ENCODE results near the gene GSG1L2.

The GSG1L2 gene

GRCh38 chr17:9821921-9822320, at the start of gene GSG1L2:
Gene GSG1L2 (minus strand): TSS chr17:9822079. CDS start chr17:9822071, 8 bp downstream.
- Histone ChIP-seq H3K9ac (ENCODE audit: insufficient read length) (no peak within 1 kb of the TSS), H3K27ac (no peak within 1 kb of the TSS), H3K36me3 (ENCODE audit: insufficient read depth, low read length) (no peaks in the 10 kb centered on the region), H3K9me3 (ENCODE audit: low read depth, low read length) (no peaks in the 10 kb centered on the region), H3K4me3 (no peak within 1 kb of the TSS)
- no peak for DNase-seq (ENCODE audit: low read depth, low spot score)
- TF ChIP-seq FOXP2 (optimal IDR thresholded peaks at IDR 0.05; ENCODE audit: control extremely low read depth, extremely low read length, insufficient read depth) = no peak
- TF ChIP-seq POLR2AphosphoS5 (IDR thresholded peaks at IDR 0.05; ENCODE audit: borderline replicate concordance, low read depth, low read length) = no peak
- TF ChIP-seq EZH2 (IDR thresholded peaks at IDR 0.05) = no peak

- no peak overlapping the region for H3K27ac ChIP-seq
- H3K4me3 ChIP-seq = no peak overlapping the region
- no peak for DNase-seq (ENCODE audit: low read depth, low spot score)
- no peaks in the 10 kb centered on the region for H3K9me3 ChIP-seq (ENCODE audit: low read depth, low read length)
- no peaks in the 10 kb centered on the region for H3K36me3 ChIP-seq (ENCODE audit: insufficient read depth, low read length)
- TF ChIP-seq FOXP2 (optimal IDR thresholded peaks at IDR 0.05; ENCODE audit: control extremely low read depth, extremely low read length, insufficient read depth) (no peak), POLR2AphosphoS5 (IDR thresholded peaks at IDR 0.05; ENCODE audit: borderline replicate concordance, low read depth, low read length) (no peak), EZH2 (IDR thresholded peaks at IDR 0.05) (no peak)
- no peak overlapping the region for H3K9ac ChIP-seq (ENCODE audit: insufficient read length)
Measured at GRCh38 chr17:9868552-9868951, 46.7 kb upstream of the GSG1L2 start.

GRCh38 chr17:9865586-9865985, 43.7 kb upstream of the GSG1L2 start:
- no peak overlapping the region for H3K4me3 ChIP-seq
- H3K9me3 ChIP-seq (ENCODE audit: low read depth, low read length) = no peaks in the 10 kb centered on the region
- H3K9ac ChIP-seq (ENCODE audit: insufficient read length) = no peak overlapping the region
- no peaks in the 10 kb centered on the region for H3K36me3 ChIP-seq (ENCODE audit: insufficient read depth, low read length)
- H3K27ac ChIP-seq = no peak overlapping the region
- no peak for DNase-seq (ENCODE audit: low read depth, low spot score)
- no peak for TF ChIP-seq FOXP2 (optimal IDR thresholded peaks at IDR 0.05; ENCODE audit: control extremely low read depth, extremely low read length, insufficient read depth)
- no peak for TF ChIP-seq EZH2 (IDR thresholded peaks at IDR 0.05)
- TF ChIP-seq POLR2AphosphoS5 (IDR thresholded peaks at IDR 0.05; ENCODE audit: borderline replicate concordance, low read depth, low read length) = no peak

GRCh38 chr17:9862949-9863348, 41.1 kb upstream of the GSG1L2 start:
- Histone ChIP-seq H3K9me3 (ENCODE audit: low read depth, low read length) (no peaks in the 10 kb centered on the region; the same call in 1 of the 2 replicates), H3K36me3 (ENCODE audit: insufficient read depth, low read length) (no peaks in the 10 kb centered on the region), H3K27ac (no peak overlapping the region), H3K4me3 (no peak overlapping the region), H3K9ac (ENCODE audit: insufficient read length) (no peak overlapping the region)
- TF ChIP-seq FOXP2 (optimal IDR thresholded peaks at IDR 0.05; ENCODE audit: control extremely low read depth, extremely low read length, insufficient read depth) = no peak
- TF ChIP-seq POLR2AphosphoS5 (IDR thresholded peaks at IDR 0.05; ENCODE audit: borderline replicate concordance, low read depth, low read length) = no peak
- no peak for TF ChIP-seq EZH2 (IDR thresholded peaks at IDR 0.05)
- DNase-seq (ENCODE audit: low read depth, low spot score) = no peak

- TF ChIP-seq POLR2AphosphoS5 (IDR thresholded peaks at IDR 0.05; ENCODE audit: borderline replicate concordance, low read depth, low read length) (no peak), FOXP2 (optimal IDR thresholded peaks at IDR 0.05; ENCODE audit: control extremely low read depth, extremely low read length, insufficient read depth) (no peak), EZH2 (IDR thresholded peaks at IDR 0.05) (no peak)
- Histone ChIP-seq H3K36me3 (ENCODE audit: insufficient read depth, low read length) (no peaks in the 10 kb centered on the region), H3K27ac (no peak overlapping the region), H3K4me3 (no peak overlapping the region), H3K9me3 (ENCODE audit: low read depth, low read length) (no peaks in the 10 kb centered on the region; the same call in 1 of the 2 replicates), H3K9ac (ENCODE audit: insufficient read length) (no peak overlapping the region)
- DNase-seq (ENCODE audit: low read depth, low spot score) = no peak
Measured at GRCh38 chr17:9862220-9862619, 40.3 kb upstream of the GSG1L2 start.

GRCh38 chr17:9860851-9861250, 39.0 kb upstream of the GSG1L2 start:
- TF ChIP-seq FOXP2 (optimal IDR thresholded peaks at IDR 0.05; ENCODE audit: control extremely low read depth, extremely low read length, insufficient read depth) = no peak
- TF ChIP-seq EZH2 (IDR thresholded peaks at IDR 0.05) = no peak
- no peak for TF ChIP-seq POLR2AphosphoS5 (IDR thresholded peaks at IDR 0.05; ENCODE audit: borderline replicate concordance, low read depth, low read length)
- no peak overlapping the region for H3K27ac ChIP-seq
- H3K4me3 ChIP-seq = no peak overlapping the region
- no peak for DNase-seq (ENCODE audit: low read depth, low spot score)
- no peaks in the 10 kb centered on the region for H3K36me3 ChIP-seq (ENCODE audit: insufficient read depth, low read length)
- H3K9me3 ChIP-seq (ENCODE audit: low read depth, low read length) = no peaks in the 10 kb centered on the region; the same call in 1 of the 2 replicates
- no peak overlapping the region for H3K9ac ChIP-seq (ENCODE audit: insufficient read length)

GRCh38 chr17:9859781-9860180, 37.9 kb upstream of the GSG1L2 start:
- no peak overlapping the region for H3K27ac ChIP-seq
- no peak for DNase-seq (ENCODE audit: low read depth, low spot score)
- no peak overlapping the region for H3K4me3 ChIP-seq
- no peaks in the 10 kb centered on the region; the same call in 1 of the 2 replicates for H3K9me3 ChIP-seq (ENCODE audit: low read depth, low read length)
- H3K9ac ChIP-seq (ENCODE audit: insufficient read length) = no peak overlapping the region
- TF ChIP-seq FOXP2 (optimal IDR thresholded peaks at IDR 0.05; ENCODE audit: control extremely low read depth, extremely low read length, insufficient read depth) (no peak), EZH2 (IDR thresholded peaks at IDR 0.05) (no peak), POLR2AphosphoS5 (IDR thresholded peaks at IDR 0.05; ENCODE audit: borderline replicate concordance, low read depth, low read length) (no peak)
- no peaks in the 10 kb centered on the region for H3K36me3 ChIP-seq (ENCODE audit: insufficient read depth, low read length)

GRCh38 chr17:9855036-9855435, 33.2 kb upstream of the GSG1L2 start:
- no peak overlapping the region for H3K27ac ChIP-seq
- DNase-seq (ENCODE audit: low read depth, low spot score) = no peak
- H3K4me3 ChIP-seq = no peak overlapping the region
- H3K9ac ChIP-seq (ENCODE audit: insufficient read length) = no peak overlapping the region
- TF ChIP-seq POLR2AphosphoS5 (IDR thresholded peaks at IDR 0.05; ENCODE audit: borderline replicate concordance, low read depth, low read length) (no peak), FOXP2 (optimal IDR thresholded peaks at IDR 0.05; ENCODE audit: control extremely low read depth, extremely low read length, insufficient read depth) (no peak), EZH2 (IDR thresholded peaks at IDR 0.05) (no peak)
- no peaks in the 10 kb centered on the region for H3K36me3 ChIP-seq (ENCODE audit: insufficient read depth, low read length)
- H3K9me3 ChIP-seq (ENCODE audit: low read depth, low read length) = no peaks in the 10 kb centered on the region; the same call in 1 of the 2 replicates

GRCh38 chr17:9854255-9854654, 32.4 kb upstream of the GSG1L2 start:
- Histone ChIP-seq H3K9ac (ENCODE audit: insufficient read length) (no peak overlapping the region), H3K36me3 (ENCODE audit: insufficient read depth, low read length) (no peaks in the 10 kb centered on the region), H3K4me3 (no peak overlapping the region), H3K27ac (no peak overlapping the region), H3K9me3 (ENCODE audit: low read depth, low read length) (no peaks in the 10 kb centered on the region; the same call in 1 of the 2 replicates)
- TF ChIP-seq EZH2 (IDR thresholded peaks at IDR 0.05) = no peak
- no peak for TF ChIP-seq FOXP2 (optimal IDR thresholded peaks at IDR 0.05; ENCODE audit: control extremely low read depth, extremely low read length, insufficient read depth)
- TF ChIP-seq POLR2AphosphoS5 (IDR thresholded peaks at IDR 0.05; ENCODE audit: borderline replicate concordance, low read depth, low read length) = no peak
- DNase-seq (ENCODE audit: low read depth, low spot score) = no peak
